GM19099 (cell line): ENCODE results near the gene ADAMTS17.

Experiments used
- POLR2A ChIP-seq: IDR thresholded peaks from 3 replicates; pipeline ENCODE4 v1.6.1; 2011; ENCODE audit warnings: low read depth; ENCODE audit not compliant: insufficient read length; ENCODE audit errors: extremely low read depth

The ADAMTS17 gene

GRCh38 chr15:100026041-100026440, 315.7 kb downstream of the ADAMTS17 start:
- TF ChIP-seq POLR2A, result no peak

GRCh38 chr15:100022806-100023205, 319.0 kb downstream of the ADAMTS17 start:
- no peak for TF ChIP-seq POLR2A

DNA sequence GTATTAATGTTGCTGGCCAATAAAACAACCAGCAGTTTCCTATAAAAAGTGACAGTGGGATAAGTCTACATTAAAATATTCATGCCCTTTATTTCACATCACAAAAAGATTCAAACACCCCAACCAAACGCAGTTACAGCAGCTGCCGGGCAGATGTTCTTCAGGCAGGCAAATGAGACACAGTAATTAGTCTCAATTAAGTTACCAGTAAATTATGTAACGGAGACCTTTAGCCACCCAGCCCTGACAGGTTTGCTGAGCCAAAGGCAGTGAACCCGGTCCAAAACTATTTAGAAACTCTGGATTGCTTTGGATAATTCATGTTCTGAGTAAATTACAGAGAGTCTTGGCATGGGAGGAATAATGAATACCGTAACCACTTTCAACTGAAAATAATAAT, 319.4 kb downstream of the ADAMTS17 start:
- TF ChIP-seq POLR2A, result no peak

- no peak for TF ChIP-seq POLR2A
Measured at GRCh38 chr15:100021653-100022052, 320.1 kb downstream of the ADAMTS17 start.

DNA sequence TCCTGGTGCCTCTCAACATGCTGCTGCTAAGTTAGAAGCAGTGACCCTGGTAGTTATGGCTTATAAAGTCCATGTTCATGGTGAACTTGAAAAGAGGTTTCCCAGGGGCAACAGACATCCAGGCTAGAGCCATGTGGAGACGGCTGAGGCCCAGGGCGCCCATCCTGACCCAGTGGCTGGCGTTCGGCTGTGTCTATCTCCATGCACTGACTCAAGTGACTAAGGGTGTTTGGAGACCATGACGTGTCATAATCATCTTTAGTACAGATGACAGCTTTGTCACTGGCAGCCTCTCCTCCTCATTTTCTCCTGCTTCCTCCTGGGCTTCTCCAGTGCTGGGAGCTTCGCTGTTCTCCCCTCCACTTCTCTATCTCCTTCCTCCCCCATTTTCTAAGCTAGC, 321.2 kb downstream of the ADAMTS17 start:
- no peak for TF ChIP-seq POLR2A

DNA sequence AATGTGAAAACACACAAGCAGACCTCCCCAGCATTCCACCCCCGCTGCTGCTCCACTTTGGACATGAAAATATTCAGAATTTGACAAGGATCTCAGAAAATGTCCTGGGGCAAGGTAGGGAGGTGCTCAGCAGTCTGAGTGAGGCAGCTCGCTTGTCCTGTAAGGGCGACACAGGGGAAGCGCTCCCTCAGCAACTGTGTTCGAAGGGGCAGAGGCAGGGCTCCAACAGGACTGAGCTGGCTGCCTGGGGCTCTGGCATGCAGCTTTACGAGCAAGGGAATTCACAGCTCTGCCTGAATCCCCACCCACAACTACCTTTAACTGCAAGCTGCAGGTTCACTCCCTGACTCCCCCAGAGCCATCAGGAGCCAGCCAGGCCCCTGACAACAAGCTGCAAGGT, 321.6 kb downstream of the ADAMTS17 start:
- TF ChIP-seq POLR2A, result no peak

DNA sequence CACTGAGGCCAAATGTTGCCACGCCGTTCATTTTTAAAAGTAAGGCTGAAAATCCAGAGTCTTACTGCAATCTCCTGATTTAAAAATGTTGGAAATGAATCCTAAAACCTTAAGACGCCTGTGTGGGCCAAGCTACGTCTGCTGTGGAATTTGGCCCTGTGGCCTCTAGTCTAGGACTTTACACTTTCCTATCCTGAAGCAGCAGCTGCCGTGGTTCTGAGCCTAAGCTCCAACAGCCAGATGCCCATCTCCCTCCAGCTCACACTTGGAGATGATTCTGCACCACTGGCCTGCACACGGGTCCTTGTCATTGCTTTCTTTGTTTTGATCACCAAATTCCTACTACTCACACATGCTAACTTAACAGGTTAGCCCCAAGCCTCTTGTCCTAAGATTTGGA, 322.2 kb downstream of the ADAMTS17 start:
- TF ChIP-seq POLR2A, result no peak

DNA sequence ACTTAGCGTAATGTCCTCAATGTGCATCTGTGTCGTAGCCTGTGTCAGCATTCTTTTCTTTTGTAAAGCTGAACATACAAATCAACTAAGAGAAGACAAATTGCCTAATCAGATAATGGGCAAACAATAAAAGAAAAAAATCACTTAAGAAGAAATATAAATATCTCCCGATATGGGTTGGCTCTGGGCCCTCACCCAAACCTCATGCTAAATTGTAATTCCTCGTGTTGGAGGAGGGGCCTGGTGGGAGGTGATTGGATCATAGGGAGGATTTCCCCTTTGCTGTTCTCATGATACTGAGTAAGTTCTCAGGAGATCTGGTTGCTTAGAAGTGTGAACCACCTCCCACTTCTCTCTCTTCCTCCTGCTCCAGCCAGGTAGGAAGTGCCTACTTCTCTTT, 323.6 kb downstream of the ADAMTS17 start:
- TF ChIP-seq POLR2A, result no peak

- TF ChIP-seq POLR2A, result no peak
Measured at GRCh38 chr15:100017140-100017539, 324.6 kb downstream of the ADAMTS17 start.

DNA sequence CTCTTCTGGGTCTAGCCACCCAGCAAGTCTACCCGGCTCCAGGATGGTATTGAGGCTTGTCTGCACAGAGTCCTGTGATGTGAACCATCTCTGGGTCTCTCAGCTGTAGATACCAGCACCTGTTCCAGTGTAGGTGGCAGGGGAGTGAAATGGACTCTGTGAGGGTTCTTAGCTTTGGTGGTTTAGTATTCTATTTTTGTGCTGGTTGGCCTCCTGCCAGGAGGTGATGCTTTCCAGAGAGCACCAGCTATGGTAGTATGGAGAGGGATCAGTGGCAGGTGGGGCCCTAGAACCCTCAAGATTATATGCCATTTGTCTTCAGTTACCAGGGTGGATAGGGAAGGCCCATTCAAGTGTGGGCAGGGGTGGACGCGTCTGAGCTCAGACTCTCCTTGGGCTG, 325.1 kb downstream of the ADAMTS17 start:
- TF ChIP-seq POLR2A, result no peak

DNA sequence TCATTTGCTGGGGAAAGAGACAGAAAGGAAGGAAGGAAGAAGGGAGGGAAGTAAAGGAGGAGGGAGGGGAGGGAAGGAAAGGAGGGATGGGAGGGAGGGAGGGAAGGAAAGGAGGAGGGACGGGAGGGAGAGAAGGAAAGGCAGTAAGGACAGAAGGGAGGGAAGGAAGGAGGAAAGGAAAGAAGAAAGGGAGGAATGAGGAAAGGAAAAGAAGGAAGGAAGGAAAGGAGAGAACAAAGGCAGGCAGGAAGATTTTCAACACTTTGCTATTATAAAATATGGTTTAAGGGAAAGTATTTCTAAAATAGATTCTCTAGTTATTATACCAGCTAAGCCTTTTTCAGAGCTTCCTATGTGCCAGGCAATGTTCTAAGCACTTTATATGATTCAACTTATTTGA, 330.5 kb downstream of the ADAMTS17 start:
- TF ChIP-seq POLR2A, result no peak

- TF ChIP-seq POLR2A, result no peak
Measured at GRCh38 chr15:100009372-100009771, 332.4 kb downstream of the ADAMTS17 start.

DNA sequence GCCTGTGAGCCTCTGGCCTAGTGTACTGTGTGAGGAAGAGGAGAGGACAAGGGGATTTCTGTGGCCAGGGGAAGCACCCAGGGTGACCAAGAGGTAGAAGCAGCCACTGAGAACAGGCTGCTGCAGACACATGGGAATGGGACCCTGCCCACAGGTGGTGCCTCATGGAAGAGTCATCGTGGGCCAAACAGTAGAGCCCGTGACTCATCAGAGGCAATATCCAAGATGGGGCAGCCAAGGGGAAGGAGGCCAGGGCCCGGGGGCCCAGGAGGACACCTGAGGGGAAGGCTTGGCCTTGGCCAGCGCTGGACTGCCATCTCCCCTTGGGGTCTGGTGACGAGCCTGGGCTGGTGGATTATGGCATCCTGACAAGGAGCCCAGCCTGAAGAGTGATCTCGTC, 333.5 kb downstream of the ADAMTS17 start:
- no peak for TF ChIP-seq POLR2A

GRCh38 chr15:100007609-100008008, 334.2 kb downstream of the ADAMTS17 start:
- no peak for TF ChIP-seq POLR2A

- no peak for TF ChIP-seq POLR2A
Measured at GRCh38 chr15:100005715-100006114, 336.1 kb downstream of the ADAMTS17 start.

GRCh38 chr15:100005013-100005412, 336.8 kb downstream of the ADAMTS17 start:
- TF ChIP-seq POLR2A, result no peak

- TF ChIP-seq POLR2A, result no peak
Measured at GRCh38 chr15:100002787-100003536, 338.8 kb downstream of the ADAMTS17 start.
